Chondrocyte (in vitro differentiated cells): ENCODE results near the gene PLXNA4. TPM values are rescaled to one million over a fixed set of nuclear protein-coding genes. Genes with fewer than 3 reads are reported as not detected.

ENCODE experiments used
- DNase-seq: peaks from one replicate; pipeline ENCODE4 v3.0.0; 2021; ENCODE audit warnings: mixed read lengths, low spot score
- H3K27ac Mint-ChIP-seq: one replicate; pipeline ENCODE4 v1.8.0; 2021; ENCODE audit warnings: mild to moderate bottlenecking, moderate library complexity, mixed read lengths; ENCODE audit not compliant: unreplicated experiment
- H3K27me3 Mint-ChIP-seq: 2 replicates; pipeline ENCODE4 v1.8.0; 2021; ENCODE audit warnings: low read depth, mixed read lengths
- H3K36me3 Mint-ChIP-seq: 2 replicates; pipeline ENCODE4 v1.8.0; 2021; ENCODE audit warnings: low read depth, mixed read lengths
- H3K4me1 Mint-ChIP-seq: 2 replicates; pipeline ENCODE4 v1.8.0; 2021; ENCODE audit warnings: low read depth, mild to moderate bottlenecking, mixed read lengths
- H3K4me3 Mint-ChIP-seq: one replicate; pipeline ENCODE4 v1.8.0; 2021; ENCODE audit warnings: mild to moderate bottlenecking, moderate library complexity, mixed read lengths; ENCODE audit not compliant: unreplicated experiment
- H3K9me3 Mint-ChIP-seq: 2 replicates; pipeline ENCODE4 v1.8.0; 2021; ENCODE audit warnings: low read depth, mixed read lengths
- total RNA-seq: library from RNA; stranded (reverse); gene quantifications from 3 replicates; pipeline ENCODE4 v1.2.1, GENCODE V29; 2021
- TF ChIP-seq, protein P1 (sequence below): fragments of 200-600 bp; sonication (generic); IDR thresholded peaks from 2 replicates; pipeline ENCODE4 v1.5.0; 2021; ENCODE audit warnings: antibody characterized with exemption, mild to moderate bottlenecking, moderate library complexity

PLXNA4 gene
- total RNA-seq, 1 donor from 2014 or later: 11.3 TPM

DNA sequence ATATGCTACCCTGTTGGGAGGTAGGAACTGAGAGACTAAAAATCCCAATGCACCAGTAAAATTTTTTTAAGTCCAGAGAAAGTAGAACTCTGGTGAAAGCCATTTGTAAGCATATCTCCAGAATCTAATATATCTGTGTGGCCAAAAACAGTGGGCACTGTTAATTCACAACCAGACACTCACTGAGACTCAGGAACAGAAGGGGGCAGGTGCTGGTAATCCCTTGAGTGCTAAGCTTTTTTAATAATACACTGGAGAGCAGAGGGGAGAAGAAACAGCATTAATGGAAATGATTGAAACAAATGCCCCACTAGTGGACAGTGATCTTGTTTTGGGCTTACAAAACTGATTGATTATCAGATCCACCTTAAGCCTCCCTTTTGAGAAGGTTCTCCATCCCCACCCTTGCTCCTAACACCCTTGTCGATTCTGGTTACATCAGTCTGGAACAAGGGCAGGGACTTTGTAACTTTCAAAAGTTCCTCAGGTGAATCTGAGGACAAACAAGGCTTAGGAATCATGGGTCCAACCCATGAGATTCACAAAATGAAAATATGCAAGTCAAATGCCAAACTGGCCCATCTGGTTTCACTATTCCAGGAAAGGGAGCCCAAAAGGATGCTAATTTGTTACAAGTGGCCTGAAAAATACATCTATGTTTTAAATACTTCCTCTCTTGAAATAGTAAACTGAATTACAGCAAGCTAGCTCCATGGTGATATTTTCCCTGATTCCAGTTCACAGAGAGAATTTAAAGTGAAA, 29.7 kb downstream of the PLXNA4 start:
- Mint-ChIP-seq H3K36me3 (peaks cover 17% of the 10 kb centered on the region), H3K27ac (no peak overlapping the region), H3K4me1 (no peaks in the 10 kb centered on the region), H3K9me3 (peaks cover 10% of the 10 kb centered on the region), H3K27me3 (no peaks in the 10 kb centered on the region), H3K4me3 (no peak overlapping the region)
- TF ChIP-seq, protein P1, sequence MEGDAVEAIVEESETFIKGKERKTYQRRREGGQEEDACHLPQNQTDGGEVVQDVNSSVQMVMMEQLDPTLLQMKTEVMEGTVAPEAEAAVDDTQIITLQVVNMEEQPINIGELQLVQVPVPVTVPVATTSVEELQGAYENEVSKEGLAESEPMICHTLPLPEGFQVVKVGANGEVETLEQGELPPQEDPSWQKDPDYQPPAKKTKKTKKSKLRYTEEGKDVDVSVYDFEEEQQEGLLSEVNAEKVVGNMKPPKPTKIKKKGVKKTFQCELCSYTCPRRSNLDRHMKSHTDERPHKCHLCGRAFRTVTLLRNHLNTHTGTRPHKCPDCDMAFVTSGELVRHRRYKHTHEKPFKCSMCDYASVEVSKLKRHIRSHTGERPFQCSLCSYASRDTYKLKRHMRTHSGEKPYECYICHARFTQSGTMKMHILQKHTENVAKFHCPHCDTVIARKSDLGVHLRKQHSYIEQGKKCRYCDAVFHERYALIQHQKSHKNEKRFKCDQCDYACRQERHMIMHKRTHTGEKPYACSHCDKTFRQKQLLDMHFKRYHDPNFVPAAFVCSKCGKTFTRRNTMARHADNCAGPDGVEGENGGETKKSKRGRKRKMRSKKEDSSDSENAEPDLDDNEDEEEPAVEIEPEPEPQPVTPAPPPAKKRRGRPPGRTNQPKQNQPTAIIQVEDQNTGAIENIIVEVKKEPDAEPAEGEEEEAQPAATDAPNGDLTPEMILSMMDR: no peak
- DNase-seq: no peak

DNA sequence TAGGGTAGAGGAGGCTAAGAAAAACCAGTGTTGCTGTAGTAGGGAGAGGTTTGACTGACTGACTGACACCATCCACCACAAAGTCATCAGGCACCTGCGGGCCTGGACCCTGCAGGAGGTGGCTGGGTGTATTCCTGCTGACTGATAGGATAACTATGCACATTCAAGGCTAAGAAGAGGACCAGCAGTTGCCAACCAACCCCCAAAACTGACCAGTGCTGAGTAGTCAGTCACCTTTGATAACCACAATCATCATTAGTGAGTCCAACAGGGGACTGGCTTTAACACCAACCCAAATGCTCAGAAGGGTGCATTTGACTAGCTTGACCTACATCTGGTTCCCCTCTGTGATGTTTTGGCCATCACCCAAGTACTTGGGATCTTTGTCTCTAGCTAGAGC, 30.5 kb downstream of the PLXNA4 start:
- TF ChIP-seq, protein P1: no peak
- Mint-ChIP-seq H3K4me3 (no peak overlapping the region), H3K27me3 (no peaks in the 10 kb centered on the region), H3K4me1 (no peaks in the 10 kb centered on the region), H3K9me3 (peaks cover 3% of the 10 kb centered on the region), H3K27ac (no peak overlapping the region), H3K36me3 (peaks cover 11% of the 10 kb centered on the region)
- DNase-seq: no peak

DNA sequence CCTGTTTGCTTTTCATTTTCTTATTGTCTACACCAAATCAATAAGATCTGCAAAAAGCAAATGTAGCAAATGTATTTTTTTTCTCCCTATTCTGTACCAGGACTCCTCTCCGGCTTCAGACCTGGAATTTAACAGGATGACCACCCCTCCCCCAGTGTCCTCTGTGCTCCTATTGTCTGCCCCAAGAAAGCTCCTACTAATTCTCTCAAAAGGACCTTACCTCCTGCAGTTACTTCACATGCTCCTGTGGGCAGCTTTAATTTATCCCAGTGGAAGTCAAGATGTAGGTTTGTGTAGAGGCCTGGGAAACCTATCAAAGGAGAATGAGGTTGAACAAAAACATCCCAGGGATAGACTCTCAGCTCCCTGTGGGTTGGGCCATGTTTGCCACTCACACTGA, 31.3 kb downstream of the PLXNA4 start:
- Mint-ChIP-seq H3K27me3 (no peaks in the 10 kb centered on the region), H3K9me3 (no peaks in the 10 kb centered on the region)

DNA sequence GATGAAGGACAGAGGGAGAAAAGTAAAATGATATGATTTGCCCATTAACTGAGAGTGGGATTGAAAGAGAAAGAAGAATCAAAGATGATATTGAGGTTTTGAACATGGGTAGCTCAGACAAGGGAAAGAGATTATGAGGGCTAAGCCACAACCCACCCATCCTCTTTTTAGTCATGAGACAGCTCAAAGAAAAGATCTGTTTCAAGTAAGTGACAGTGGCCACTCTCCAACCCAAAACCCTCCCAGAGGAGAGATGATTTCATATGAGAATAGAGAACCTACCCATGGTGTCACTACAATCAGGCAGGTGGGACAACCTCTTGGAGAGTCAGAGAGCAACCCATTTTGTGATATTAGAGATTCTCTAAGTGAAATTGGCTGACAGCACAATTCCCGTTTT, 32.2 kb downstream of the PLXNA4 start:
- no peaks in the 10 kb centered on the region for H3K4me1 Mint-ChIP-seq
- TF ChIP-seq, protein P1: no peak
- no peak overlapping the region for H3K4me3 Mint-ChIP-seq
- H3K9me3 Mint-ChIP-seq: no peaks in the 10 kb centered on the region
- H3K27me3 Mint-ChIP-seq: no peaks in the 10 kb centered on the region
- peaks cover 9% of the 10 kb centered on the region for H3K36me3 Mint-ChIP-seq
- no peak for DNase-seq
- H3K27ac Mint-ChIP-seq: no peak overlapping the region

More for the DNA sequence above, 31.3 kb downstream of the PLXNA4 start:
- Mint-ChIP-seq H3K27ac (no peak overlapping the region), H3K36me3 (peaks cover 9% of the 10 kb centered on the region), H3K4me3 (no peak overlapping the region), H3K4me1 (no peaks in the 10 kb centered on the region)
- TF ChIP-seq, protein P1: no peak
- no peak for DNase-seq

DNA sequence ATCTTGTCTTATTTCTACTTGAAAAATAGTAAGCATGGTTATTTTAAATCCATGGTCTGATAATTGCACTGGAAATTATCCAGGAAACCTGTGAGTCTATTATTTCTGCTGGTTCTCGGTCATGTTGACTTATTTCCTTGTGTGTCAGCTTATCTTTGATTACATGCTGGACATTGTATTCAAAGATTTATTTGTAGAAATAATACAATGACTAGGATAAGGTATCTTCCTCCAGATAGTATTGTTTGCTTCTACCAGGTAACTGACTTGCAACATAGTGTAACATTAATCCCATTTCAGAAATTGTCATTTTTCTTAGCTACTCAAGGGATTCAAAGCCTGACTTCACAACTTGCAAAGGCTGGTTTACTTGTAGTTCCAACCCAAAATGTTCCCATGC, 33.4 kb downstream of the PLXNA4 start:
- no peaks in the 10 kb centered on the region for H3K27me3 Mint-ChIP-seq
- no peaks in the 10 kb centered on the region for H3K4me1 Mint-ChIP-seq
- H3K27ac Mint-ChIP-seq: no peak overlapping the region

More for the DNA sequence above, 33.4 kb downstream of the PLXNA4 start:
- Mint-ChIP-seq H3K4me3 (no peak overlapping the region), H3K36me3 (peaks cover 9% of the 10 kb centered on the region), H3K9me3 (no peaks in the 10 kb centered on the region)
- TF ChIP-seq, protein P1: no peak
- DNase-seq: no peak
